ENCODE data around the gene DNAJC1. TPM values are rescaled to one million over a fixed set of nuclear protein-coding genes. Genes with fewer than 3 reads are reported as not detected.
"Not testable (repeated sequence)": the region's sequence is repeated elsewhere in the genome, so short reads cannot be mapped to it uniquely, and the experiment has no call there.

DNAJC1 gene
- total RNA-seq, 2 experiments from 2014 or later = 22.3 to 23.0 TPM

DNA sequence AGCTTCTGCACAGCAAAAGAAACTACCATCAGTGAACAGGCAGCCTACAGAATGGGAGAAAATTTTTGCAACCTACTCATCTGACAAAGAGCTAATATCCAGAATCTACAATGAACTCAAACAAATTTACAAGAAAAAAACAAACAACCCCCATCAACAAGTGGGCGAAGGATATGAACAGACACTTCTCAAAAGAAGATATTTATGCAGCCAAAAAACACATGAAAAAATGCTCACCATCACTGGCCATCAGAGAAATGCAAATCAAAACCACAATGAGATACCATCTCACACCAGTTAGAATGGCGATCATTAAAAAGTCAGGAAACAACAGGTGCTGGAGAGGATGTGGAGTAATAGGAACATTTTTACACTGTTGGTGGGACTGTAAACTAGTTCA is 162.3 kb downstream of the DNAJC1 start:
- H3K27ac Mint-ChIP-seq; POLR2A ChIA-PET; ATAC-seq (ENCODE audit: low read depth); H3K27me3 Mint-ChIP-seq; H3K4me1 Mint-ChIP-seq; H3K4me3 Mint-ChIP-seq; DNase-seq: not testable (repeated sequence)
- Mint-ChIP-seq H3K36me3 (peaks cover 22% of the 10 kb centered on the region), H3K9me3 (peaks cover 16% of the 10 kb centered on the region)

DNA sequence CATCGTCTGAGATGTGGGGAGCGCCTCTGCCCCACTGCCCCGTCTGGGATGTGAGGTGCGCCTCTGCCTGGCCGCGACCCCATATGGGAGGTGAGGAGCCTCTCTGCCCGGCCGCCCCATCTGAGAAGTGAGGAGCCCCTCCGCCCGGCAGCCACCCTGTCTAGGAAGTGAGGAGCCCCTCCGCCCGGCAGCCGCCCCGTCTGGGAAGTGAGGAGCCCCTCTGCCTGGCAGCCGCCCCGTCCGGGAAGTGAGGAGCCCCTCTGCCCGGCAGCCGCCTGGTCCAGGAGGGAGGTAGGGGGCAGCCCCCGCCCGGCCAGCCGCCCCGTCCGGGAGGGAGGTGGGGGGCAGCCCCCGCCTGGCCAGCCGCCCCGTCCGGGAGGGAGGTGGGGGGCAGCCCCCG is 166.0 kb downstream of the DNAJC1 start:
- H3K27me3 Mint-ChIP-seq; H3K4me1 Mint-ChIP-seq; H3K4me3 Mint-ChIP-seq; ATAC-seq (ENCODE audit: low read depth); H3K27ac Mint-ChIP-seq; POLR2A ChIA-PET; DNase-seq: not testable (repeated sequence)
- Mint-ChIP-seq H3K36me3 (peaks cover 41% of the 10 kb centered on the region), H3K9me3 (peaks cover 37% of the 10 kb centered on the region)

- H3K4me3 Mint-ChIP-seq; DNase-seq; H3K27me3 Mint-ChIP-seq; ATAC-seq (ENCODE audit: low read depth); POLR2A ChIA-PET; H3K27ac Mint-ChIP-seq; H3K4me1 Mint-ChIP-seq: not testable (repeated sequence)
- peaks cover 48% of the 10 kb centered on the region for H3K9me3 Mint-ChIP-seq
- H3K36me3 Mint-ChIP-seq = peaks cover 46% of the 10 kb centered on the region
Observed at GRCh38 chr10:21834574-21834973, 169.0 kb downstream of the DNAJC1 start.

- no peak overlapping the region for H3K4me3 Mint-ChIP-seq
- H3K27me3 Mint-ChIP-seq = no peaks in the 10 kb centered on the region
- no peak overlapping the region for H3K27ac Mint-ChIP-seq
- DNase-seq (no peak), ATAC-seq (ENCODE audit: low read depth) (no peak)
- POLR2A ChIA-PET = no interaction called here
- peaks cover 38% of the 10 kb centered on the region for H3K36me3 Mint-ChIP-seq
- H3K9me3 Mint-ChIP-seq = peaks cover 42% of the 10 kb centered on the region
- no peaks in the 10 kb centered on the region for H3K4me1 Mint-ChIP-seq
Observed at GRCh38 chr10:21832821-21833130, 170.8 kb downstream of the DNAJC1 start.

- Mint-ChIP-seq H3K27ac (no peak overlapping the region), H3K4me1 (no peaks in the 10 kb centered on the region), H3K9me3 (peaks cover 42% of the 10 kb centered on the region), H3K36me3 (peaks cover 39% of the 10 kb centered on the region), H3K4me3 (no peak overlapping the region), H3K27me3 (no peaks in the 10 kb centered on the region)
- POLR2A ChIA-PET = no interaction called here
- no peak for DNase-seq
- no peak for ATAC-seq (ENCODE audit: low read depth)
Observed at GRCh38 chr10:21831986-21832820, 171.3 kb downstream of the DNAJC1 start.

DNA sequence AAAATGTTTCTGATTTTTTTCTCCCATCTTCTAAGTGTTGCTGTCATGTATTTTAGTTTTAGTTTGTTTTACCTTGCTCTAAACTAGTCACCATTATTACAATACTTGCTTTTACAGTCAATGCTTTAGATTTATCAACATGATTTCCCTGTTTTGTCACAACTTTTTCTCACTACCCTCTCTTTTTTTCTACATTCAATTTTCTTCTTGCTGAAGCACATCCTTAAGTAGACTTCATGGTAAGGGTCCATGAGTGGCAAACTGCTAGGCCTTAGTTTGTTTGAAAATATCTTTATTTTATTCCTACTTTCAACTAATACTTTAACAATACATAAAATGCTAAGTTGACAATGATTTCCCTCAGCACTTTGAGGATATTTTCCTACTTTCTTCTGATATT is 173.5 kb downstream of the DNAJC1 start:
- no peaks in the 10 kb centered on the region for H3K27me3 Mint-ChIP-seq
- peaks cover 46% of the 10 kb centered on the region for H3K36me3 Mint-ChIP-seq
- no peak overlapping the region for H3K27ac Mint-ChIP-seq
- no peak overlapping the region for H3K4me3 Mint-ChIP-seq
- DNase-seq = no peak
- POLR2A ChIA-PET = no interaction called here
- no peak for ATAC-seq (ENCODE audit: low read depth)
- H3K4me1 Mint-ChIP-seq = no peaks in the 10 kb centered on the region
- H3K9me3 Mint-ChIP-seq = peaks cover 42% of the 10 kb centered on the region

GRCh38 chr10:21827308-21827707 is 176.2 kb downstream of the DNAJC1 start:
- peaks cover 28% of the 10 kb centered on the region for H3K9me3 Mint-ChIP-seq
- no peaks in the 10 kb centered on the region for H3K27me3 Mint-ChIP-seq
- H3K4me1 Mint-ChIP-seq = no peaks in the 10 kb centered on the region
- H3K36me3 Mint-ChIP-seq = peaks cover 36% of the 10 kb centered on the region
- ATAC-seq (ENCODE audit: low read depth) (no peak), DNase-seq (no peak)
- H3K27ac Mint-ChIP-seq = no peak overlapping the region
- no peak overlapping the region for H3K4me3 Mint-ChIP-seq
- POLR2A ChIA-PET = no interaction called here

DNA sequence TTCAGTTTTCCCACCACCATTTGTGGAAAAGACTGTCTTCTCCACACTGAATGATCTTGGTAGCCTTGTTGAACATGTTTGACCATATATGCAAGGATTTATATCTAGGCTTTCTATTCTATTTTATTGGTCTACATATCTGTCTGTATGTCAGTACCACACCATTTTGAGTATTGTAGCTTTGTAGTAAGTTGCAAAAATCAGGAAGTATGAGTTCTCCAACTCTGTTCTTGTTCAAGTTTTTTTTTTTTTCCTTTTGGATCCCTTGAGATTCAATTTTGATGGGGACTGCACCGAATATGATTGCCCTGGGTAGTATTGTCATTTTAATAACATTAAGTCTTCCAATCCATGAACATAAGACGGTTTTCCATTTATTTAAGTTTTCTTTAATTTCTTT is 176.8 kb downstream of the DNAJC1 start:
- POLR2A ChIA-PET = no interaction called here
- H3K27me3 Mint-ChIP-seq = no peaks in the 10 kb centered on the region
- no peak overlapping the region for H3K27ac Mint-ChIP-seq
- ATAC-seq (ENCODE audit: low read depth) = no peak
- no peaks in the 10 kb centered on the region for H3K4me1 Mint-ChIP-seq
- H3K36me3 Mint-ChIP-seq = peaks cover 33% of the 10 kb centered on the region
- DNase-seq = no peak
- H3K4me3 Mint-ChIP-seq = no peak overlapping the region
- H3K9me3 Mint-ChIP-seq = peaks cover 25% of the 10 kb centered on the region

DNA sequence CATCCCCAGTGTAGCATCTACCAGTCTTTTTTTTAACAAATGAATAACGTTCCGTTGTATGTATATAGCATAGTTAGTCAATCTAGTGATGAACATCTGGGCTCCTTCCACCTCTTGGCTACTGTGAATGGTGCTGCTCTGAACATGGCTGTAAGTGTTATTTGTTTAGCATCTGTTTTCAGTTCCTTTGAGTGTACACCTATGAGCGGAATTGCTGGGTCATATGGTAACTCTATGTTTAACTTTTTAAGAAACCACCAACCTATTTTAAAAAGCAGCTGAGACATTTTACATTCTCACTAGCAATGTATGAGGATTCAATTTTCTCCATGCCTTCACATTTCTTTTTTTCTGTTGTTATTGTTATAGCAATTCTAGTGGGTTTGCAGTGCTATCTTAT is 178.2 kb downstream of the DNAJC1 start:
- H3K4me3 Mint-ChIP-seq = no peak overlapping the region
- ATAC-seq (ENCODE audit: low read depth) (no peak), DNase-seq (no peak)
- POLR2A ChIA-PET = no interaction called here
- H3K27me3 Mint-ChIP-seq = no peaks in the 10 kb centered on the region
- H3K4me1 Mint-ChIP-seq = no peaks in the 10 kb centered on the region
- H3K27ac Mint-ChIP-seq = no peak overlapping the region
- H3K9me3 Mint-ChIP-seq = peaks cover 19% of the 10 kb centered on the region
- peaks cover 27% of the 10 kb centered on the region for H3K36me3 Mint-ChIP-seq

DNA sequence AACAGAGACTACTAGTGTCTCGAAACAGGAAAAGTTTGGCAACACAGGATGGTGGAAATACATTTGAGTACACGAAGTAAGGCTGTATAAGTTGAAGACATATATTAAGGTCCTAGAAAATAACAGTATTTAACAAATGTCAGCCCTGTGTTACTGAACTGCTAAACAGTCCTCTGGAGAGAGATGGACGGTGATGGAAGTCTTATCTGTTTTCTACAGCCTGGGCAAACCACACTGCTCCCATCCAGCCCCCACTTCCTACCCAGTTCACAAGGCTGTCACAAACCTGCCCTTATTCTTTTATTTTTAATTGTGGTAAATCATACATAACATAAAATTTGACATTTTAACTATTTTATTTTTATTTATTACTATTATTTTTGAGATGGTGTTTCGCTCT is 179.1 kb downstream of the DNAJC1 start:
- ATAC-seq (ENCODE audit: low read depth) (no peak), DNase-seq (no peak)
- Mint-ChIP-seq H3K9me3 (peaks cover 13% of the 10 kb centered on the region), H3K27me3 (no peaks in the 10 kb centered on the region), H3K4me3 (no peak overlapping the region), H3K4me1 (no peaks in the 10 kb centered on the region), H3K36me3 (peaks cover 22% of the 10 kb centered on the region), H3K27ac (no peak overlapping the region)
- POLR2A ChIA-PET = no interaction called here

- H3K27me3 Mint-ChIP-seq = no peaks in the 10 kb centered on the region
- peaks cover 13% of the 10 kb centered on the region for H3K9me3 Mint-ChIP-seq
- DNase-seq = no peak
- no peak overlapping the region for H3K4me3 Mint-ChIP-seq
- peaks cover 22% of the 10 kb centered on the region for H3K36me3 Mint-ChIP-seq
- H3K4me1 Mint-ChIP-seq = no peaks in the 10 kb centered on the region
- ATAC-seq (ENCODE audit: low read depth) = no peak
- POLR2A ChIA-PET = no interaction called here
- no peak overlapping the region for H3K27ac Mint-ChIP-seq
Observed at GRCh38 chr10:21823617-21824016, 179.9 kb downstream of the DNAJC1 start.

GRCh38 chr10:21822273-21822672 is 181.3 kb downstream of the DNAJC1 start:
- Mint-ChIP-seq H3K36me3 (peaks cover 28% of the 10 kb centered on the region), H3K9me3 (peaks cover 19% of the 10 kb centered on the region)
- H3K4me3 Mint-ChIP-seq; DNase-seq; ATAC-seq (ENCODE audit: low read depth); POLR2A ChIA-PET; H3K27me3 Mint-ChIP-seq; H3K27ac Mint-ChIP-seq; H3K4me1 Mint-ChIP-seq: not testable (repeated sequence)

DNA sequence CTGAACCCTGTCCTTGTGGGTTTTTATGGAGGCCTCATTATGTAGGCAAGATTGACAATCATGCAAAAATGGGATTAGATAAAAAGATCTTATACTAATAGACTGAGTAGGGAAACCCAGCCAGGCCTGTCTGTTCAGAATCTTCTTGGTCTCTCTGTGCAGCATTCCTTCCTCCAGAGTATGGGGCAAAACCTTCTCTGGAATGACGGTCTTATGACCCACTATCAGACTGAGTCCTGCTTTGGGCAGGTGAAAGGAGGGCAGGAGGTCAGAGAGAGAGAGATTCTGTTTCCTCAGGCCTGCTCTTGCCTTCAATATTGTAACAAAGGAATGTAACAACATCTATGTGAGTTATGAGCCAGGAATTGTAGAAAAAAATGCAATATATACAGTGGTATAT is 182.6 kb downstream of the DNAJC1 start:
- no peak overlapping the region for H3K27ac Mint-ChIP-seq
- H3K4me3 Mint-ChIP-seq = no peak overlapping the region
- H3K36me3 Mint-ChIP-seq = peaks cover 17% of the 10 kb centered on the region
- H3K4me1 Mint-ChIP-seq = no peaks in the 10 kb centered on the region
- POLR2A ChIA-PET = no interaction called here
- no peak for DNase-seq
- H3K9me3 Mint-ChIP-seq = peaks cover 10% of the 10 kb centered on the region
- H3K27me3 Mint-ChIP-seq = no peaks in the 10 kb centered on the region
- no peak for ATAC-seq (ENCODE audit: low read depth)

GRCh38 chr10:21818416-21818815 is 185.1 kb downstream of the DNAJC1 start:
- H3K9me3 Mint-ChIP-seq; H3K27me3 Mint-ChIP-seq; DNase-seq; H3K27ac Mint-ChIP-seq; H3K4me1 Mint-ChIP-seq; ATAC-seq (ENCODE audit: low read depth); POLR2A ChIA-PET; H3K4me3 Mint-ChIP-seq: not testable (repeated sequence)
- peaks cover 18% of the 10 kb centered on the region for H3K36me3 Mint-ChIP-seq
